ENCODE results near the gene ATXN7L1. TPM values are rescaled to one million over a fixed set of nuclear protein-coding genes. Genes with fewer than 3 reads are reported as not detected.

Gene ATXN7L1
- total RNA-seq, 1 donor from 2014 or later: 18.6 TPM

DNA sequence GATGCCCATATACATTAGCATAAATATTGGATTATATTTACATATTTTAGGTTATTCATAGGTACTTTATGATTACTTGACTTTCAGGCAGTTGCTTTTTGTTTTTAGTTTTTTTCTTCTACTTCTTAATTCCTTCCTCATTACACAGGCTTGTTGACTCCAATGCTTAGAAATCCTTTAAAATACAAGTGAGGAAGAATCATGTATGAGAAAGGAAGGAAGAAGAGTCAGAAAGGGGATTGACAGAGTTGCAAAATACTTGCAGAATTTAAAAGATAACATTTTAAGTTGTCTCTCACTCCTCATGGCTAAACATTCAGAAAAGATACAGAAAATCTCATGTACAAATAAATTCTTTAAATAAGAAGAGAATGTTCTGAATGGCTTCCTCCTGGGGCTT lies 61.9 kb downstream of the ATXN7L1 start:
- intact Hi-C loops (cut with micrococcal nuclease): no loop called here
- TF ChIP-seq, protein P1, sequence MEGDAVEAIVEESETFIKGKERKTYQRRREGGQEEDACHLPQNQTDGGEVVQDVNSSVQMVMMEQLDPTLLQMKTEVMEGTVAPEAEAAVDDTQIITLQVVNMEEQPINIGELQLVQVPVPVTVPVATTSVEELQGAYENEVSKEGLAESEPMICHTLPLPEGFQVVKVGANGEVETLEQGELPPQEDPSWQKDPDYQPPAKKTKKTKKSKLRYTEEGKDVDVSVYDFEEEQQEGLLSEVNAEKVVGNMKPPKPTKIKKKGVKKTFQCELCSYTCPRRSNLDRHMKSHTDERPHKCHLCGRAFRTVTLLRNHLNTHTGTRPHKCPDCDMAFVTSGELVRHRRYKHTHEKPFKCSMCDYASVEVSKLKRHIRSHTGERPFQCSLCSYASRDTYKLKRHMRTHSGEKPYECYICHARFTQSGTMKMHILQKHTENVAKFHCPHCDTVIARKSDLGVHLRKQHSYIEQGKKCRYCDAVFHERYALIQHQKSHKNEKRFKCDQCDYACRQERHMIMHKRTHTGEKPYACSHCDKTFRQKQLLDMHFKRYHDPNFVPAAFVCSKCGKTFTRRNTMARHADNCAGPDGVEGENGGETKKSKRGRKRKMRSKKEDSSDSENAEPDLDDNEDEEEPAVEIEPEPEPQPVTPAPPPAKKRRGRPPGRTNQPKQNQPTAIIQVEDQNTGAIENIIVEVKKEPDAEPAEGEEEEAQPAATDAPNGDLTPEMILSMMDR (IDR thresholded peaks at IDR 0.05): no peak

DNA sequence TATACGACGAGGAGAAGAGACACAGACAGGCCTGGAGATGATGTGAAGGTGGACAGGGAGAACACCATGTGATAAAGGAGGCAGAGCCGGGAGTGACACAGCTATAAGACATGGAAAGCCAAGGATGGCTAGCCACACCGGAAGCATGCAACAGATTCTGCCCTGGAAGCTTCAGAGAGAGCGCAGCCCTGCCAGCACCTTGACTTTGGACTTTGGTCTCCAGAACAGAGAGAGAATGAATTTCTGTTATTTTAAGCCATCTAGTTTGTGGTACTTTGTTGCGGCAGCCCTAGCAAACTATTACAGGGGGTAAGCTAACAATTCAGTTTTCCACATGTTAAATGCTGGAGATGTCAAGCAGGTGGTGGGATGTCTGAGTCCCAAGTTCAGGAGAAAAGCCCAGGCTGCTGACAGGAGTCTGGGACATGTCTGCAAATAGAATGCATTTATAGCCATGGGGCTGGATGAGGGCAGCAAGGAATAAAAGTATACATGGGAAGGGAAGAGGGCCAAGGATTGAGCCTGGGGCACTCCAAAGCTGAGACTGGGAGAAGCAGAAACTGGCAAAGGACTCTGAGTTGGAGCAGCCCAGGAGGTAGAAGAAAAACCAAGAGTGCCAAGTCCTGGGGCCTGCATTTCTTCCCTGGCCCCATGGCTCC lies 65.1 kb downstream of the ATXN7L1 start:
- ChIA-PET CTCF (no interaction called here), POLR2A (no interaction called here)
- Mint-ChIP-seq H3K27ac (no peak overlapping the region), H3K9me3 (no peaks in the 10 kb centered on the region), H3K27me3 (no peaks in the 10 kb centered on the region), H3K4me3 (no peak overlapping the region), H3K36me3 (ENCODE audit: low read depth) (no peaks in the 10 kb centered on the region), H3K4me1 (peaks cover 49% of the 10 kb centered on the region)
- DNase-seq: no peak
- TF ChIP-seq, protein P1 (IDR thresholded peaks at IDR 0.05): no peak
- intact Hi-C loops (cut with micrococcal nuclease): no loop called here
- no peak for ATAC-seq (ENCODE audit: low read depth)

More for the DNA sequence above, 61.9 kb downstream of the ATXN7L1 start:
- Mint-ChIP-seq H3K4me3 (no peak overlapping the region), H3K36me3 (ENCODE audit: low read depth) (no peaks in the 10 kb centered on the region), H3K9me3 (no peaks in the 10 kb centered on the region), H3K27ac (no peak overlapping the region), H3K4me1 (peaks cover 21% of the 10 kb centered on the region), H3K27me3 (no peaks in the 10 kb centered on the region)
- no peak for ATAC-seq (ENCODE audit: low read depth)
- no peak for DNase-seq
- ChIA-PET POLR2A (no interaction called here), CTCF (no interaction called here)

DNA sequence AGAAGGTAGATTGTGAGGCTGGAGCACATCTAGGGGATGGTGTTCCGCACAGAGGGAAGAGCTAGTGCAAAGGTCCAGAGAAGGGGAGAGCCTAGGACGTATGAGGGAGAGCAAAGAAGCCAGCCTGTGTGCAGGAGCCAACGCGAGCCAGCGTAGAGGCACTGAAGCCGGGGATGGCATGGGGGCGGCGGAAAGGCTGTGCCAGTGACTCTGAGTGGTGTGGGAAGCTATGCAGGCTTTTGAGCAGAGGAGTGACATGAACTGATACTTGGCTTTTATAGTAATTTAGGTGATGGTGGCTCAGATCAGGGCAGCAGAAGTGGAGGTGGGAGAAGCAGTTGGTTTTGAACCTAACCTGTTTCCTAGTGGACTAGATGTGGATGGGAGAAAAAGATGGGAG lies 65.8 kb downstream of the ATXN7L1 start:
- no peak for ATAC-seq (ENCODE audit: low read depth)
- POLR2A ChIA-PET: no interaction called here
- TF ChIP-seq, protein P1 (IDR thresholded peaks at IDR 0.05): no peak
- Mint-ChIP-seq H3K9me3 (no peaks in the 10 kb centered on the region), H3K4me3 (no peak overlapping the region), H3K36me3 (ENCODE audit: low read depth) (no peaks in the 10 kb centered on the region), H3K4me1 (peaks cover 47% of the 10 kb centered on the region), H3K27me3 (no peaks in the 10 kb centered on the region), H3K27ac (no peak overlapping the region)
- CTCF ChIA-PET: no interaction called here
- intact Hi-C loops (cut with micrococcal nuclease): no loop called here
- DNase-seq: no peak

DNA sequence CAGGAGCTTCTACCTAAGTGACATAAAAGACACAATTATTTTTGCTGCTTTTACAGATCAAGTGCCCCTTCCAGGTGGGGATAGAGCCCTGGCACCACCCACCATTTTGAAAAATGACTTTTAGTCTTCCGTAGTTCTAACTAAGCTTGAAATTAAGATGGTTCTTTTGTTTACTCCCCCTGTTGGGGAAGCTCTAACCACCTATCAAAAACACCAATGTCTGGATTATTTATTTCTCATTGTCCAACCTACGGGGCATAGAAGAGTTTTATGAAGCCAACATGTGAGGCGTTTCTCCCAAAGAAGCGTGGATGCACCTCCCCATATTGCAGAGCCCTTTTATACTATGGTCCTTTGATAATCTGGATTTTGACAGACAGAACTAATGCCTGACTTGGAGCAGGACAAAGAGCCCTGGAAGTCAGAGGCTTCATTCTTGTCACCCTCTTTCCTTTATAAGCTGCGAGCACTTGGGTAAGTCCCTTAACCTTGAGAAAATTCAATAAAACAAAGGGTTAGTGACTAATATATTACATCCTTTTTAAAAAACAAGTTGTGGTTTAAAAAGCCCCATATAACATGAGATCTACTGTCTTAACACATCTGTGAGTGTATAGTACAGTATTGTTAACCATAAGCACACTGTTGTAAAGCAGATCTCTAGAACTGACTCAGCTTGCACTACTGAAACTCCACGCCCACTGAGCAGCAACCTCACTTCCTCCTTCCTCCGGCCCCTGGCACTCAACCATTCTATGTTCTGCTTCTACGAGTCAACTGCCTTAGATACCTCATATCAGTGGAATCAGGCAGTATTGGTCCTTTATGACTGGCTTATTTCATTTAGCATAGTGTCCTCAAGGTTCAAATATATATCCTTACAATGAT lies 67.5 kb downstream of the ATXN7L1 start:
- intact Hi-C loops (cut with micrococcal nuclease): loop anchor here (1.0 to 10.0 kb wide), 9 partner anchors 39 to 615 kb away; partner anchors contain the start of genes ATXN7L1, NAMPT and SYPL1
- H3K27me3 Mint-ChIP-seq: no peaks in the 10 kb centered on the region
- ChIA-PET POLR2A (interaction anchor here (0.6 to 2.2 kb wide), 18 partner anchors 8 to 1359 kb away, joined by 3 to 20 read pairs (median 3); partner anchors contain the start of genes ATXN7L1 and NAMPT), CTCF (interaction anchor here (0.6 to 2.0 kb wide), 3 partner anchors 39 to 48 kb away, joined by 3 to 8 read pairs (median 5); no protein-coding TSS in a partner anchor)
- DNase-seq: peak; percentile 60
- no peaks in the 10 kb centered on the region for H3K36me3 Mint-ChIP-seq (ENCODE audit: low read depth)
- H3K9me3 Mint-ChIP-seq: no peaks in the 10 kb centered on the region
- H3K27ac Mint-ChIP-seq: peak overlapping the region; percentile 87
- H3K4me1 Mint-ChIP-seq: peaks cover 46% of the 10 kb centered on the region
- H3K4me3 Mint-ChIP-seq: peak overlapping the region; percentile 66
- TF ChIP-seq, protein P1 (IDR thresholded peaks at IDR 0.05): no peak
- ATAC-seq (ENCODE audit: low read depth): peak; percentile 95

DNA sequence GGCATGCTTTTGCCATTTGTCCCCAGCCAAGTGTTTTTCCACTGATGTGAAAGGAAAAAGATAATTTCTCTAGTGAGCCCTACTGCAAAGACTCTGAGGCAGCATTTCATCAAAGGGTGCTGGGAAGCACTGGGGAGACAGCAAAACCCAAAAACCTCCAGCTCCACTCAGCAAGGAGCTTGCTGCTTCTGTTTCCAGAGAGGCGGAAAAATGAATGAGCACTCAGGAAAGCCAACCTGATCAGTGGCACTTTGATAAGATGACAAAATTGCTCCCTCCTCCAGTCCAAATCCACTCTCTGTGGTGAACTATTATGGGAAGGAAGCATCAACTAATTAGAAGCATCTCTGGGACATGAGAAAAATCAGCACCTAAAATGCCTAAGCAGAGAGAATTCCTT lies 68.2 kb downstream of the ATXN7L1 start:
- Mint-ChIP-seq H3K4me3 (peak overlapping the region; percentile 66), H3K27me3 (no peaks in the 10 kb centered on the region), H3K9me3 (no peaks in the 10 kb centered on the region), H3K4me1 (peaks cover 46% of the 10 kb centered on the region), H3K27ac (peak overlapping the region; percentile 87), H3K36me3 (ENCODE audit: low read depth) (no peaks in the 10 kb centered on the region)
- ChIA-PET CTCF (interaction anchor here (0.6 to 2.0 kb wide), 3 partner anchors 38 to 48 kb away, joined by 3 to 8 read pairs (median 5); no protein-coding TSS in a partner anchor), POLR2A (interaction anchor here (0.9 to 2.2 kb wide), 9 partner anchors 8 to 273 kb away, joined by 3 to 20 read pairs (median 3); no protein-coding TSS in a partner anchor)
- intact Hi-C loops (cut with micrococcal nuclease): loop anchor here (2.0 to 10.0 kb wide), 4 partner anchors 131 to 477 kb away; partner anchors contain the start of genes NAMPT and SYPL1
- ATAC-seq (ENCODE audit: low read depth) (no peak), DNase-seq (no peak)
- TF ChIP-seq, protein P1 (IDR thresholded peaks at IDR 0.05): no peak

Measured in activated B cell treated with CpG ODN at 0.5 μM for 24 hours (primary cell).